ENCODE data around the gene CLCN6. TPM values are rescaled to one million over a fixed set of nuclear protein-coding genes. Genes with fewer than 3 reads are reported as not detected.

CLCN6 gene
- total RNA-seq, 1 experiment from 2014 or later = 17.4 TPM

DNA sequence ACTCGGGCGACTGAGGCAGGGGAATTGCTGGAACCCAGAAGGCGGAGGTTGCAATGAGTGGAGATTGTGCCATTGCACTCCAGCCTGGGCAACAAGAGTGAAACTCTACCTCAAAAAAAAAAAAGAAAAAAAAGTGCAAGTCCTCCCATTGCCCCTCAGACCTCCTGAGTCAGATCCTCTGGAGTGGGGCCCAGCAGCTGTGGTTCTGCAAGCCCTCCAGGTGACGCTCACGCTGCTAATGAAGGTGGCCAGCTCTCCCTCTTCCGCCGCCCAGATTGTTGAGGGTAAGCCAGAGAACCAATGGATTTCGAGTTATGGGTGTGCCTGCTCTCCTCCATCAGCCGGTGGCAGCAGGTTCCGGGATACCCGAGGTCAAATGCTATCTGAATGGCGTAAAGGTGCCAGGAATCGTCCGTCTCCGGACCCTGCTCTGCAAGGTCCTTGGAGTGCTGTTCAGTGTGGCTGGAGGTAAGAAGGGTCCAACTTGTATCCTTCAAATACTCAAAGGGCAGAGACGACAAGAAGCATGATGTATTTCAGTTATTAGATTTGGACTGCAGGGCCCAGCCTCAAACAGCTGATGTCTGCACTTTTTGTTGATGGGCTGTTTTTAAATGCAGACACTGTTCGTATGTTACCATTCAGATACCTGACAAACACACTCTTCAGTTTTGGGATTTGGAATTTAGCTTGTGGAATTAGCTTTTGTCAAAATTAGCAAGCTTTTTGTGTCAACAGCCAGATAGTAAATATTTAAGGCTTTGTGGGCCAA, 17.6 kb downstream of the CLCN6 start:
- Mint-ChIP-seq H3K27me3 (ENCODE audit: unreplicated experiment) (no peaks in the 10 kb centered on the region), H3K36me3 (ENCODE audit: insufficient read depth, unreplicated experiment) (peaks cover 68% of the 10 kb centered on the region), H3K9me3 (ENCODE audit: low read depth, unreplicated experiment) (no peaks in the 10 kb centered on the region), H3K4me3 (ENCODE audit: low read depth, unreplicated experiment) (no peak overlapping the region), H3K27ac (ENCODE audit: unreplicated experiment) (no peak overlapping the region), H3K4me1 (ENCODE audit: low read depth, unreplicated experiment) (no peaks in the 10 kb centered on the region)
- intact Hi-C loops (cut with micrococcal nuclease; ENCODE audit: unreplicated experiment) = no loop called here
- DNase-seq = no peak
- TF ChIP-seq, protein P1, sequence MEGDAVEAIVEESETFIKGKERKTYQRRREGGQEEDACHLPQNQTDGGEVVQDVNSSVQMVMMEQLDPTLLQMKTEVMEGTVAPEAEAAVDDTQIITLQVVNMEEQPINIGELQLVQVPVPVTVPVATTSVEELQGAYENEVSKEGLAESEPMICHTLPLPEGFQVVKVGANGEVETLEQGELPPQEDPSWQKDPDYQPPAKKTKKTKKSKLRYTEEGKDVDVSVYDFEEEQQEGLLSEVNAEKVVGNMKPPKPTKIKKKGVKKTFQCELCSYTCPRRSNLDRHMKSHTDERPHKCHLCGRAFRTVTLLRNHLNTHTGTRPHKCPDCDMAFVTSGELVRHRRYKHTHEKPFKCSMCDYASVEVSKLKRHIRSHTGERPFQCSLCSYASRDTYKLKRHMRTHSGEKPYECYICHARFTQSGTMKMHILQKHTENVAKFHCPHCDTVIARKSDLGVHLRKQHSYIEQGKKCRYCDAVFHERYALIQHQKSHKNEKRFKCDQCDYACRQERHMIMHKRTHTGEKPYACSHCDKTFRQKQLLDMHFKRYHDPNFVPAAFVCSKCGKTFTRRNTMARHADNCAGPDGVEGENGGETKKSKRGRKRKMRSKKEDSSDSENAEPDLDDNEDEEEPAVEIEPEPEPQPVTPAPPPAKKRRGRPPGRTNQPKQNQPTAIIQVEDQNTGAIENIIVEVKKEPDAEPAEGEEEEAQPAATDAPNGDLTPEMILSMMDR (IDR thresholded peaks at IDR 0.05; ENCODE audit: unreplicated experiment) = no peak
- CTCF ChIA-PET = no interaction called here
- no TSS peak for BruUV-seq (replicated peaks)

DNA sequence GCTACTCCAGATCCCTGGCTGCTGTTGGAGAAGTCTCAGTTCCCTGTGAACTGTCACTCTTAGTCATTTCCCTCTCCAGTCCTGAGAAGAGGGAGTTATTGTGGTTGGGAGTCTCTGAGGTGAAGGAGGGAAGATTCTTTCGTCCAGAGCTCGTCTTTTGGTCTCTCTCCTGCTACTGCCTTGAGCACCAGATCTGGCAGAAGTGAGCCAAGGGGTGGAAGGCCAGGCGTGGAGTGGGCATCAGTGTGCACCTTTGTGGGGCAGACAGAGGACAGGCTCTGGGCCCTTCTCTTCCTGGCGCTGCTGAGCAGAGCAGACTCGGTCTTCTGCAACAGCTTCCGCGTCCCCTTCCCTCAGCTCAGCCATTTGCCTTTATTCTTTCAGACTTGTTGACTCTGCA, 19.1 kb downstream of the CLCN6 start:
- TF ChIP-seq, protein P1 (IDR thresholded peaks at IDR 0.05; ENCODE audit: unreplicated experiment) = no peak
- Mint-ChIP-seq H3K4me3 (ENCODE audit: low read depth, unreplicated experiment) (no peak overlapping the region), H3K36me3 (ENCODE audit: insufficient read depth, unreplicated experiment) (peaks cover 54% of the 10 kb centered on the region), H3K4me1 (ENCODE audit: low read depth, unreplicated experiment) (no peaks in the 10 kb centered on the region), H3K27ac (ENCODE audit: unreplicated experiment) (no peak overlapping the region), H3K27me3 (ENCODE audit: unreplicated experiment) (no peaks in the 10 kb centered on the region), H3K9me3 (ENCODE audit: low read depth, unreplicated experiment) (no peaks in the 10 kb centered on the region)
- intact Hi-C loops (cut with micrococcal nuclease; ENCODE audit: unreplicated experiment) = no loop called here
- BruUV-seq (replicated peaks) = no TSS peak
- no peak for DNase-seq
- CTCF ChIA-PET = interaction anchor here (1.2 kb wide), 1 partner anchor 15 kb away, joined by 3 read pairs; no protein-coding TSS in a partner anchor

DNA sequence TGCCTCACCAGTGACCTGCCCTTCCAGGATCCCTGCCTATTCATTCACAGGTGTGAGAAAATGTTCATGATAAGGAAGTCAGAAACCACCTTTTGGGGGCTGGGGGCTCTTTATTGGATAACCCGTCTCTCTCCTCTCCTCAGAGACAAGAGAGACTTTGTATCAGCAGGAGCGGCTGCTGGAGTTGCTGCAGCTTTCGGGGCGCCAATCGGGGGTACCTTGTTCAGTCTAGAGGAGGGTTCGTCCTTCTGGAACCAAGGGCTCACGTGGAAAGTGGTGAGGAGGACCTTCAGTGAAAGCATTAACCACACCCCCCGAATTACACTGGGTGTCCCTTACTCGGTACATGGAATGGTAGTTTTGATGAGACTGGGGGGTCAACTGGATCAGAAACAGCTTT, 21.0 kb downstream of the CLCN6 start:
- Mint-ChIP-seq H3K4me1 (ENCODE audit: low read depth, unreplicated experiment) (no peaks in the 10 kb centered on the region), H3K27me3 (ENCODE audit: unreplicated experiment) (no peaks in the 10 kb centered on the region), H3K9me3 (ENCODE audit: low read depth, unreplicated experiment) (no peaks in the 10 kb centered on the region), H3K4me3 (ENCODE audit: low read depth, unreplicated experiment) (no peak overlapping the region), H3K36me3 (ENCODE audit: insufficient read depth, unreplicated experiment) (peaks cover 36% of the 10 kb centered on the region), H3K27ac (ENCODE audit: unreplicated experiment) (no peak overlapping the region)
- no peak for DNase-seq
- CTCF ChIA-PET = no interaction called here
- intact Hi-C loops (cut with micrococcal nuclease; ENCODE audit: unreplicated experiment) = no loop called here
- TF ChIP-seq, protein P1 (IDR thresholded peaks at IDR 0.05; ENCODE audit: unreplicated experiment) = no peak
- BruUV-seq (replicated peaks) = no TSS peak

DNA sequence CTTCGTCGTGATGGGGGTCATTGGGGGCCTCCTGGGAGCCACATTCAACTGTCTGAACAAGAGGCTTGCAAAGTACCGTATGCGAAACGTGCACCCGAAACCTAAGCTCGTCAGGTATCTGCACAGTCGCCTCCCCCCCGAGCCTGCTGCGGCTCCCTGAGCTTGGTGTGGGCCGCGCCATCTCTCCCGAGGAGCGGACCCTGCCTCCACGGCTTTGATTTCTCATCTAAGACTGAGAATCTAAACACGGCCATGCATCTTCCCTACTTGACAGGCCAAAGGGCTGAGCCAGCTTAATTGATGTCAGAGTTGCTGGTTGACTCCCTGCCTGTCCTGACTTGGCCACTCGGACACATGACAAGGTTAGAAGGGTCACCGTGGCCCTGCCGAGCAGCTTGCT, 22.5 kb downstream of the CLCN6 start:
- Mint-ChIP-seq H3K4me1 (ENCODE audit: low read depth, unreplicated experiment) (no peaks in the 10 kb centered on the region), H3K27me3 (ENCODE audit: unreplicated experiment) (no peaks in the 10 kb centered on the region), H3K4me3 (ENCODE audit: low read depth, unreplicated experiment) (no peak overlapping the region), H3K36me3 (ENCODE audit: insufficient read depth, unreplicated experiment) (peaks cover 29% of the 10 kb centered on the region), H3K9me3 (ENCODE audit: low read depth, unreplicated experiment) (no peaks in the 10 kb centered on the region), H3K27ac (ENCODE audit: unreplicated experiment) (no peak overlapping the region)
- BruUV-seq (replicated peaks) = no TSS peak
- intact Hi-C loops (cut with micrococcal nuclease; ENCODE audit: unreplicated experiment) = no loop called here
- CTCF ChIA-PET = no interaction called here
- TF ChIP-seq, protein P1 (IDR thresholded peaks at IDR 0.05; ENCODE audit: unreplicated experiment) = no peak
- no peak for DNase-seq

Data from Calu3 (cell line).